Adrenal gland (tissue), 5 donors: ENCODE measurements around the gene HOXB8.

Experiments
- POLR2A ChIP-seq, 2 donors: fragments of 450-650 bp; IDR thresholded peaks; one replicate each; pipeline ENCODE4 v1.6.1; 2017; ENCODE audit warnings: antibody characterized with exemption in 2 of 2, mild to moderate bottlenecking in 2 of 2, moderate library complexity in 1 of 2
- TF ChIP-seq, protein P1 (sequence below), 6 experiments: fragments of 450-650 bp in 4 of 6; fragments of 200-600 bp in 2 of 6; sonication (generic) in 1 of 6; IDR thresholded peaks; 1 replicate in 5 of 6; 2 replicates in 1 of 6; pipeline versions ENCODE4 v1.5.1 to v1.8.0; 2016 to 2021; ENCODE audit warnings: antibody characterized with exemption in 6 of 6, mild to moderate bottlenecking in 2 of 6, moderate library complexity in 1 of 6
- donor health status: DM: no; HTN: no; CAD: no.

DNA sequence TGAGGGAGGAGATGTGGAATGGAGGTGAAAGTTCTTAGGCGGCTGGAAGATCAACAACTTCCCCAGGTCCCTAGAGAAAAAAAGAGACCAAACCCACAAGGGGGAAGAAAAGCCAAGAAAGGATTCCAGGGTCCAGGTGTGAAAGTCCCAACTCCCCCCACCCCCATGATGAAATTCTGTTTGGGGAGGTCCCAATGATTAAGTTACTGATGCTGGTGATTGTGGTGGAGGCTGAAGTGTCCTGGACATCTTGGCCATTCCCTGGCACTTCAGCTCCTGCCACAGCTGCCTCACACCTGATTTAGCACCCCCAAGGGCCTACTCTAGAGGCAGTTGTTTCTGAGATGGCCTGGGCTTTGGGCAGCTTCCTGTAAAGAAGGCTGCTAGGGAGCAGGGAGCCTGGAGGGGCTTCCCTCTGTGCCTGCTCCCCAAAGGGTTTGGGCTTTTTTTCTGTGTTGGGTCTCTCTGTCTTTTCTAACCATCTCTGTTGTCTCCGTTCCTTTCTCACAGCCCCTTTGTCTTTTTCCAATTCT lies 50.0 kb downstream of the HOXB8 start:
- TF ChIP-seq, protein P1, sequence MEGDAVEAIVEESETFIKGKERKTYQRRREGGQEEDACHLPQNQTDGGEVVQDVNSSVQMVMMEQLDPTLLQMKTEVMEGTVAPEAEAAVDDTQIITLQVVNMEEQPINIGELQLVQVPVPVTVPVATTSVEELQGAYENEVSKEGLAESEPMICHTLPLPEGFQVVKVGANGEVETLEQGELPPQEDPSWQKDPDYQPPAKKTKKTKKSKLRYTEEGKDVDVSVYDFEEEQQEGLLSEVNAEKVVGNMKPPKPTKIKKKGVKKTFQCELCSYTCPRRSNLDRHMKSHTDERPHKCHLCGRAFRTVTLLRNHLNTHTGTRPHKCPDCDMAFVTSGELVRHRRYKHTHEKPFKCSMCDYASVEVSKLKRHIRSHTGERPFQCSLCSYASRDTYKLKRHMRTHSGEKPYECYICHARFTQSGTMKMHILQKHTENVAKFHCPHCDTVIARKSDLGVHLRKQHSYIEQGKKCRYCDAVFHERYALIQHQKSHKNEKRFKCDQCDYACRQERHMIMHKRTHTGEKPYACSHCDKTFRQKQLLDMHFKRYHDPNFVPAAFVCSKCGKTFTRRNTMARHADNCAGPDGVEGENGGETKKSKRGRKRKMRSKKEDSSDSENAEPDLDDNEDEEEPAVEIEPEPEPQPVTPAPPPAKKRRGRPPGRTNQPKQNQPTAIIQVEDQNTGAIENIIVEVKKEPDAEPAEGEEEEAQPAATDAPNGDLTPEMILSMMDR (IDR thresholded peaks at IDR 0.05), result no peak
- TF ChIP-seq POLR2A (IDR thresholded peaks at IDR 0.05), result no peak
